ENCODE measurements around the gene DPP10. TPM values are rescaled to one million over a fixed set of nuclear protein-coding genes. Genes with fewer than 3 reads are reported as not detected.

DPP10 gene
- total and polyA plus RNA-seq, 4 donors: 0.04 to 4.1 (median 0.48) TPM

DNA sequence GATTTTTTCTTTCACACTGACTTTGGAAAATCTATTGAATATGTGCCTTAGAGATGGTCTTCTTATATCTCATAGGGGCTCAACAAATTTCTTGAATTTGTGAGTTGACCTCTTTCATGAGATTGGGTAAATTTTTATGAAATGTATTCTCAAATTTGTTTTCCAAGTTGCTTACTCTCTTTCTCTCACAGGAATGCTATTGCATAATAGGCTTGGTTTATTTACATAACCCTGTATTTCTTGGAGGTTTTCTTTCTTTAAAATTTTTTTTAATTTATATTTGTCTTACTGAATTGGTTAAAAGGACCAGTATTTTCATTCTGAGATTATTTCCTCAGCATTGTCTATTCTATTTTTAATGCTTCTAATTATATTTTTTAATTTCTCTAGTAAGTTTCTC is 917.1 kb downstream of the DPP10 start (continued):
- no peak for TF ChIP-seq HNF4G (IDR thresholded peaks at IDR 0.05)

DNA sequence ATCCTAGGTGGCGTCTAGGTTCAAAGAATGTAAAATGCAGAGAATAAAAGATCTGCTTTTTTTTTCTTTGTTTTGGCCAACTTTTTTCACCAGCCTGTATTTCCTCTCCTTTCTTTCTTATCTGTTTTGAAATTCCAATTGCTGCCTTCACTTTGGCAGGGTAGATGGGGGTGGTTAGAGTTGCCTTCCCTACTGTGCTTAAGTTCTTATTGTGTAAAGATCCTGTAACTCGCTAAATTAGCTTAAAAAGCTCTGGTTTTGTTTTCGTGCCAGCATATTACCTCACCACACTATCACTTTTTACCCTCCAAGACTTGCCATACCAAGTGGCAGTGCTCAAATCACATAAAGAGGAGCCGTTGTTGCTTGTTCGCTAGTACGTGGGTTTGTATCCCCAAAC is 921.7 kb downstream of the DPP10 start:
- no peak for DNase-seq (ENCODE audit: low spot score)
- Histone ChIP-seq H3K27me3 (ENCODE audit: control insufficient read depth in 4 of 4, insufficient read depth in 4 of 4, low read length in 3 of 4) (no peaks in the 10 kb centered on the region), H3K9ac (ENCODE audit: low read depth in 1 of 2, low read length in 2 of 2) (no peak overlapping the region), H3K36me3 (ENCODE audit: control insufficient read depth in 4 of 4, insufficient read depth in 3 of 4, low read depth in 1 of 4, low read length in 3 of 4) (no peaks in the 10 kb centered on the region), H3K27ac (ENCODE audit: low read depth in 1 of 2, low read length in 2 of 2) (no peak overlapping the region), H3K4me1 (ENCODE audit: control insufficient read depth in 4 of 4, insufficient read depth in 4 of 4, low read length in 3 of 4) (no peaks in the 10 kb centered on the region), H3K4me3 (ENCODE audit: low read depth in 1 of 3, low read length in 3 of 3) (no peak overlapping the region), H3K9me3 (ENCODE audit: control insufficient read depth in 4 of 4, low read length in 3 of 4) (peaks cover 0 to 6% (median under 1%) of the 10 kb centered on the region in 4 donors)
- TF ChIP-seq, protein P1, sequence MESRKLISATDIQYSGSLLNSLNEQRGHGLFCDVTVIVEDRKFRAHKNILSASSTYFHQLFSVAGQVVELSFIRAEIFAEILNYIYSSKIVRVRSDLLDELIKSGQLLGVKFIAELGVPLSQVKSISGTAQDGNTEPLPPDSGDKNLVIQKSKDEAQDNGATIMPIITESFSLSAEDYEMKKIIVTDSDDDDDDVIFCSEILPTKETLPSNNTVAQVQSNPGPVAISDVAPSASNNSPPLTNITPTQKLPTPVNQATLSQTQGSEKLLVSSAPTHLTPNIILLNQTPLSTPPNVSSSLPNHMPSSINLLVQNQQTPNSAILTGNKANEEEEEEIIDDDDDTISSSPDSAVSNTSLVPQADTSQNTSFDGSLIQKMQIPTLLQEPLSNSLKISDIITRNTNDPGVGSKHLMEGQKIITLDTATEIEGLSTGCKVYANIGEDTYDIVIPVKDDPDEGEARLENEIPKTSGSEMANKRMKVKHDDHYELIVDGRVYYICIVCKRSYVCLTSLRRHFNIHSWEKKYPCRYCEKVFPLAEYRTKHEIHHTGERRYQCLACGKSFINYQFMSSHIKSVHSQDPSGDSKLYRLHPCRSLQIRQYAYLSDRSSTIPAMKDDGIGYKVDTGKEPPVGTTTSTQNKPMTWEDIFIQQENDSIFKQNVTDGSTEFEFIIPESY (IDR thresholded peaks at IDR 0.05): no peak
- TF ChIP-seq FOXA2 (IDR thresholded peaks at IDR 0.05) (no peak), SP1 (IDR thresholded peaks at IDR 0.05) (no peak), FOXA1 (IDR thresholded peaks at IDR 0.05) (no peak), RXRA (IDR thresholded peaks at IDR 0.05) (no peak), TAF1 (conservative IDR thresholded peaks at IDR 0.05) (no peak), EGR1 (IDR thresholded peaks at IDR 0.05; ENCODE audit: low read depth in 2 of 2) (no peak), JUND (IDR thresholded peaks at IDR 0.05) (no peak)
- TF ChIP-seq, protein P2, sequence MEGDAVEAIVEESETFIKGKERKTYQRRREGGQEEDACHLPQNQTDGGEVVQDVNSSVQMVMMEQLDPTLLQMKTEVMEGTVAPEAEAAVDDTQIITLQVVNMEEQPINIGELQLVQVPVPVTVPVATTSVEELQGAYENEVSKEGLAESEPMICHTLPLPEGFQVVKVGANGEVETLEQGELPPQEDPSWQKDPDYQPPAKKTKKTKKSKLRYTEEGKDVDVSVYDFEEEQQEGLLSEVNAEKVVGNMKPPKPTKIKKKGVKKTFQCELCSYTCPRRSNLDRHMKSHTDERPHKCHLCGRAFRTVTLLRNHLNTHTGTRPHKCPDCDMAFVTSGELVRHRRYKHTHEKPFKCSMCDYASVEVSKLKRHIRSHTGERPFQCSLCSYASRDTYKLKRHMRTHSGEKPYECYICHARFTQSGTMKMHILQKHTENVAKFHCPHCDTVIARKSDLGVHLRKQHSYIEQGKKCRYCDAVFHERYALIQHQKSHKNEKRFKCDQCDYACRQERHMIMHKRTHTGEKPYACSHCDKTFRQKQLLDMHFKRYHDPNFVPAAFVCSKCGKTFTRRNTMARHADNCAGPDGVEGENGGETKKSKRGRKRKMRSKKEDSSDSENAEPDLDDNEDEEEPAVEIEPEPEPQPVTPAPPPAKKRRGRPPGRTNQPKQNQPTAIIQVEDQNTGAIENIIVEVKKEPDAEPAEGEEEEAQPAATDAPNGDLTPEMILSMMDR (IDR thresholded peaks at IDR 0.05; ENCODE audit: low read depth, low read length, missing input control): no peak
- TF ChIP-seq, protein P3, sequence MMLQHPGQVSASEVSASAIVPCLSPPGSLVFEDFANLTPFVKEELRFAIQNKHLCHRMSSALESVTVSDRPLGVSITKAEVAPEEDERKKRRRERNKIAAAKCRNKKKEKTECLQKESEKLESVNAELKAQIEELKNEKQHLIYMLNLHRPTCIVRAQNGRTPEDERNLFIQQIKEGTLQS (IDR thresholded peaks at IDR 0.05): no peak
- 77% methylated on average over 6 of the region's 6 CpGs for WGBS

DNA sequence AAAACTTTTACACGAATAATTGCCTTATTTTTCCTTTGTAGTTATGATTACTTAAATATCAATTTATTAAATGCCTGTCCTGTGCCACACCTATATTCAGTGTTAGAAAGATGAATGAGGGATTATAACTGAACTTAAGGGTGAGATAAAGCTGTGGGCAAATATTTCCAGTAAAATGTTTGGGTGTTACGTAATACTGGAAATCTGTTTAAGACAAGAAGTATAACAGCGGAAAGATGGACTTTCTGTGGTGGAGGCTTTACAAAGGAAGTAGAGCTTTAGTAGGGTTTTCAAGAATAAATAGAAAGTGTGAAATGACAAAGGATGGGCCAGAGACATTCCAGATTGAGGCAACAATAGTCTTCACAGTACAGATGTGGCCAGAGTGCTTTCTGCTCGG is 927.0 kb downstream of the DPP10 start:
- WGBS: 89% methylated on average over 4 of the region's 4 CpGs
- H3K9ac ChIP-seq (ENCODE audit: low read depth in 1 of 2, low read length in 2 of 2): no peak overlapping the region
- TF ChIP-seq, protein P4, sequence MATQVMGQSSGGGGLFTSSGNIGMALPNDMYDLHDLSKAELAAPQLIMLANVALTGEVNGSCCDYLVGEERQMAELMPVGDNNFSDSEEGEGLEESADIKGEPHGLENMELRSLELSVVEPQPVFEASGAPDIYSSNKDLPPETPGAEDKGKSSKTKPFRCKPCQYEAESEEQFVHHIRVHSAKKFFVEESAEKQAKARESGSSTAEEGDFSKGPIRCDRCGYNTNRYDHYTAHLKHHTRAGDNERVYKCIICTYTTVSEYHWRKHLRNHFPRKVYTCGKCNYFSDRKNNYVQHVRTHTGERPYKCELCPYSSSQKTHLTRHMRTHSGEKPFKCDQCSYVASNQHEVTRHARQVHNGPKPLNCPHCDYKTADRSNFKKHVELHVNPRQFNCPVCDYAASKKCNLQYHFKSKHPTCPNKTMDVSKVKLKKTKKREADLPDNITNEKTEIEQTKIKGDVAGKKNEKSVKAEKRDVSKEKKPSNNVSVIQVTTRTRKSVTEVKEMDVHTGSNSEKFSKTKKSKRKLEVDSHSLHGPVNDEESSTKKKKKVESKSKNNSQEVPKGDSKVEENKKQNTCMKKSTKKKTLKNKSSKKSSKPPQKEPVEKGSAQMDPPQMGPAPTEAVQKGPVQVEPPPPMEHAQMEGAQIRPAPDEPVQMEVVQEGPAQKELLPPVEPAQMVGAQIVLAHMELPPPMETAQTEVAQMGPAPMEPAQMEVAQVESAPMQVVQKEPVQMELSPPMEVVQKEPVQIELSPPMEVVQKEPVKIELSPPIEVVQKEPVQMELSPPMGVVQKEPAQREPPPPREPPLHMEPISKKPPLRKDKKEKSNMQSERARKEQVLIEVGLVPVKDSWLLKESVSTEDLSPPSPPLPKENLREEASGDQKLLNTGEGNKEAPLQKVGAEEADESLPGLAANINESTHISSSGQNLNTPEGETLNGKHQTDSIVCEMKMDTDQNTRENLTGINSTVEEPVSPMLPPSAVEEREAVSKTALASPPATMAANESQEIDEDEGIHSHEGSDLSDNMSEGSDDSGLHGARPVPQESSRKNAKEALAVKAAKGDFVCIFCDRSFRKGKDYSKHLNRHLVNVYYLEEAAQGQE (IDR thresholded peaks at IDR 0.05): no peak
- TF ChIP-seq FOXA1 (IDR thresholded peaks at IDR 0.05): no peak
- TF ChIP-seq, protein P2 (IDR thresholded peaks at IDR 0.05; ENCODE audit: low read depth, low read length, missing input control): no peak
- no peak for TF ChIP-seq FOXA2 (IDR thresholded peaks at IDR 0.05)
- TF ChIP-seq, protein P5, sequence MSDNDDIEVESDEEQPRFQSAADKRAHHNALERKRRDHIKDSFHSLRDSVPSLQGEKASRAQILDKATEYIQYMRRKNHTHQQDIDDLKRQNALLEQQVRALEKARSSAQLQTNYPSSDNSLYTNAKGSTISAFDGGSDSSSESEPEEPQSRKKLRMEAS (IDR thresholded peaks at IDR 0.05): no peak
- TF ChIP-seq RXRA (IDR thresholded peaks at IDR 0.05): no peak
- TF ChIP-seq HNF4A (conservative IDR thresholded peaks at IDR 0.05): no peak
- no peak for TF ChIP-seq HNF4G (IDR thresholded peaks at IDR 0.05)
- no peak for TF ChIP-seq GABPA (IDR thresholded peaks at IDR 0.05 in 1 of 2, conservative IDR thresholded peaks at IDR 0.05 in 1 of 2)
- TF ChIP-seq SP1 (IDR thresholded peaks at IDR 0.05): no peak
- TF ChIP-seq TAF1 (conservative IDR thresholded peaks at IDR 0.05): no peak
- no peak for TF ChIP-seq NR2F2 (IDR thresholded peaks at IDR 0.05)
- TF ChIP-seq RAD21 (IDR thresholded peaks at IDR 0.05): no peak
- TF ChIP-seq JUND (IDR thresholded peaks at IDR 0.05): no peak
- TF ChIP-seq, protein P1 (IDR thresholded peaks at IDR 0.05): no peak
- TF ChIP-seq, protein P3 (IDR thresholded peaks at IDR 0.05): no peak
- TF ChIP-seq EGR1 (IDR thresholded peaks at IDR 0.05; ENCODE audit: low read depth in 2 of 2): no peak

More for the DNA sequence above, 927.0 kb downstream of the DPP10 start:
- Histone ChIP-seq H3K27me3 (ENCODE audit: control insufficient read depth in 4 of 4, insufficient read depth in 4 of 4, low read length in 3 of 4) (no peaks in the 10 kb centered on the region), H3K9me3 (ENCODE audit: control insufficient read depth in 4 of 4, low read length in 3 of 4) (peaks cover 0 to 14% (median 4%) of the 10 kb centered on the region in 4 donors), H3K4me1 (ENCODE audit: control insufficient read depth in 4 of 4, insufficient read depth in 4 of 4, low read length in 3 of 4) (no peaks in the 10 kb centered on the region), H3K36me3 (ENCODE audit: control insufficient read depth in 4 of 4, insufficient read depth in 3 of 4, low read depth in 1 of 4, low read length in 3 of 4) (no peaks in the 10 kb centered on the region), H3K27ac (ENCODE audit: low read depth in 1 of 2, low read length in 2 of 2) (no peak overlapping the region), H3K4me3 (ENCODE audit: low read depth in 1 of 3, low read length in 3 of 3) (no peak overlapping the region)
- no peak for DNase-seq (ENCODE audit: low spot score)

All from liver (tissue), 9 donors.